AG09319 (cell line): ENCODE data around the gene NUFIP2.
"Not testable (repeated sequence)": the region's sequence is repeated elsewhere in the genome, so short reads cannot be mapped to it uniquely, and the experiment has no call there.

Source experiments
- DNase-seq: peaks from one replicate; pipeline ENCODE4 v3.0.0-alpha.2; 2010; ENCODE audit warnings: low read depth; ENCODE audit errors: extremely low read depth
- TF ChIP-seq, protein P1 (sequence below): IDR thresholded peaks from 2 replicates; pipeline ENCODE4 v1.5.1; 2011; ENCODE audit warnings: low read depth, mild to moderate bottlenecking, inconsistent platforms, low read length, moderate library complexity

Gene NUFIP2

DNA sequence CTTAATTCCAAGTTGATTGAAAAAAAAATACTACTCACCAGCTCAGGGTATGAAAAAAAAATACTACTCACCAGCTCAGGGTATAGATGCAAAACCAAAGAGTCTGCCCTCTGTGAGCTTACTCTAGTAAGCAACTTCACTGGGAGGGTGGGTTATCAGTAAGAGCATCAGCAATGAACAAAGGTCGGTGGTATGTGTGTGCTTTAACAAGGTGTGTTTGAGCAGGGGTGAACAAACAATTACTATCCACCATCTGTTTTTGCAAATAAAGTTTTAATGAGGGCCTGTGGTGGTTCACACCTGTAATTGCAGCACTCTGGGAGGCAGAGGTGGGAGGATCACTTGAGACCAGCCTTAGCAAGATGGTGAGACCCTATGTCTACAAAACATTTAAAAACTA, 20.0 kb downstream of the NUFIP2 start:
- TF ChIP-seq, protein P1, sequence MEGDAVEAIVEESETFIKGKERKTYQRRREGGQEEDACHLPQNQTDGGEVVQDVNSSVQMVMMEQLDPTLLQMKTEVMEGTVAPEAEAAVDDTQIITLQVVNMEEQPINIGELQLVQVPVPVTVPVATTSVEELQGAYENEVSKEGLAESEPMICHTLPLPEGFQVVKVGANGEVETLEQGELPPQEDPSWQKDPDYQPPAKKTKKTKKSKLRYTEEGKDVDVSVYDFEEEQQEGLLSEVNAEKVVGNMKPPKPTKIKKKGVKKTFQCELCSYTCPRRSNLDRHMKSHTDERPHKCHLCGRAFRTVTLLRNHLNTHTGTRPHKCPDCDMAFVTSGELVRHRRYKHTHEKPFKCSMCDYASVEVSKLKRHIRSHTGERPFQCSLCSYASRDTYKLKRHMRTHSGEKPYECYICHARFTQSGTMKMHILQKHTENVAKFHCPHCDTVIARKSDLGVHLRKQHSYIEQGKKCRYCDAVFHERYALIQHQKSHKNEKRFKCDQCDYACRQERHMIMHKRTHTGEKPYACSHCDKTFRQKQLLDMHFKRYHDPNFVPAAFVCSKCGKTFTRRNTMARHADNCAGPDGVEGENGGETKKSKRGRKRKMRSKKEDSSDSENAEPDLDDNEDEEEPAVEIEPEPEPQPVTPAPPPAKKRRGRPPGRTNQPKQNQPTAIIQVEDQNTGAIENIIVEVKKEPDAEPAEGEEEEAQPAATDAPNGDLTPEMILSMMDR: no peak
- DNase-seq: no peak

DNA sequence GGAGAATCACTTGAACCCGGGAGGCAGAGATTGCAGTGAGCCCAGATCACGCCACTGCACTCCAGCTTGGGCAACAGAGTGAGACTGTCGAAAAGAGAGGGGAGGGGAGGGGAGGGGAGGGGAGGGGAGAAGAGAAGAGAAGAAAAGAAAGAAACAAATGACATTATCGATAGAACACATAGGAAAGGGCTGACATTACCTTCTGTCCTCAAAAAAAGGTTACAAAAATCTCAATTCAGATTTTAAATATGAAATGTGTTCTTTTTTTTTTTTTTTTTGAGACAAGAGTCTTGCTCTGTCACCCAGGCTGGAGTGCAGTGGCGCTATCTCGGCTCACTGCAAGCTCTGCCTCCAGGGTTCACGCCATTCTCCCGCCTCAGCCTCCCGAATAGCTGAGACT, 22.0 kb downstream of the NUFIP2 start:
- DNase-seq: not testable (repeated sequence)

DNA sequence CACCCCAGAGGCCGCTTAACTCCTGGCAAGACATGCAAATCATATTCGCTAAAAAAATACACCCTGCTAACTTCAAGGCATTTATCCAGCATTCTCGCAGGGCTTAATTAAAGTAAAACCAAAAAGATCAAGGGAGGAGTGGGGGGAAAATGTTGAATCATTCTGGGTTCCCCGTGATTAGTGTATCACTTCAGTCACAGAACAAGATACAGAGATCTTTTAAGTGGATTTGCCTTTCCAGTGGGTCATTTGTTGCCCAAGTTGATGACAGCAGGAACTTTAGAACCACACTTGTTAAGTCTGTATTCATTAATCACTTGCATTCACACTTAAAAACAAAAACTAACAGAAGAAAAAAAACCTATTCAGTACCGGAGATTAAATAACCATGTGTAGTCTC, 30.0 kb downstream of the NUFIP2 start:
- no peak for DNase-seq
- TF ChIP-seq, protein P1: no peak

DNA sequence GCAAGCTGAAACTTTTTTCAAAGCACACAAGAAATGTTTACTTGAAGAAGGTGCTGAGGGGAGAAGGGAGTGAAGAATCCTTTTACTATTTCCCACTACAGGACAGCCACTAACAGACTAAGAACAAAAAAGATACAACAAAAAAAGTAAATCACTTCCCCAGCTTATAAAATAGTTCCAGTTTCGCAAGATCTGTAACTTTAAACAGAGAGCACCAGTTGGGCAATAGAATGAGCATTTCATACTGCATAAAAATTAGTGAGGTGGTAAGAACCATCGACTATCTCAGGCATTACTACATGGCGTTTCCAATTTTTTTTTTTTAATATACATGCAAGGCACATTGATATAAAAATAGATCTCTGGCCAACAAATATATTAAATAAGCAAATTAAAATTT, 36.2 kb downstream of the NUFIP2 start:
- DNase-seq: no peak
- TF ChIP-seq, protein P1: no peak

DNA sequence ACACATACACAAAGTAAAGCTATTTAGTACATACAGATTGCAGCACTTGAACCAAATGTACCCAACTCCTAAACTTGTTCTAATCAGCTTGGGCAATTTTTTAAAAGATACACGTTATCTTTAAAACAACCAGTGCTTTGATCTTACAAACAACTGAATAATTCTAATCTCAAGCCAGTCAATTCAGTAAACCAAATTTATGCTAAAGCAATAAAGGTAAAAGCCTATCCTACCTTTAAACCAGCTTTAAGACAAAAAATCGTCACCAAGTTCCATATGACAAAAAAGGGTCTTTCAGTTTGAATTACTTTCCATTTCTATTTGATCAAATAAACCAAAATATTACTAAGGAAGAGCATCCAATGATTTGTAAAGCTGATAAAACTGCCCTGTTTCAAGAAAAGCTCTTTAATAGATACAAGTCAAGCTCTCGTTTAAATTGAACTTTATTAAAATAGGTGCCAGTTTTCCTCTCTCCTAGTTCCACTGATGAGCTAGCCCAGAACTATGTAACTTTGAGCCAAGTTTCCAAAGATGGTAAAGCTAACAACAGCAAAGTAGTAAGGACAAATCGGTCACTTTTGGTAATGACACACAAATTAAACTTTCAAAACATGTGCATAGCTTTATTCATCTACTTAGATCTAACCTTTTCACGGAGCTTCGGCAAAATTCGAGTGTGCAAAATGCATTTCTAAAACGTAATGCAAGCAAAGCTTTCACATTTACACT, 37.0 kb downstream of the NUFIP2 start:
- TF ChIP-seq, protein P1: no peak
- no peak for DNase-seq

DNA sequence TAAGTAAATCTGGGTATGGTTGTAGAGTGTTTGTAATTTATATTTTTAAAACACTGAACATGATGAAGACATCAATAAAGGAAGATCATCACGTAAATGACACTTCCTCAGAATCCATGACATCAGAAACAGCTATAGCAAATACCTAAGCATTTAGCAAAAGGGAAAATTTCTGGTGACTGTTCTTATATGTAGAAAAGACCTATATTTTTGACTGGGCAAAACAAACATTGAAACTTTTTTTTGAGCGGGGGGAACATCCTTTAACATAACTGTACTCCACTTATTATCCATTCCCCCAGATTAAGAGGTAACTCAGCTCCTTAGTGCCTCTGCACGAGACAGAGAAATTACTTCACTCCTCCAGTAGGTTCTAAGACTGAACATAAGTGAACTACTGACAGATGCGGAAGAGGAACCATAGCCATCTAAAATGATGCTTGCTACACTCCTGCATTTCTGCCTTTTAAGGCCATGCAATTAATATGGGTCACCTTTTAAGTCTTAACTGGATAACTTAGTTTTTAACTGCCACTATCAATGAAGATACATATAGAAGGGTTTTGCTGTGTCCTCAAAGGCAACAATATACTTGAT, 37.9 kb downstream of the NUFIP2 start:
- TF ChIP-seq, protein P1: no peak
- no peak for DNase-seq

DNA sequence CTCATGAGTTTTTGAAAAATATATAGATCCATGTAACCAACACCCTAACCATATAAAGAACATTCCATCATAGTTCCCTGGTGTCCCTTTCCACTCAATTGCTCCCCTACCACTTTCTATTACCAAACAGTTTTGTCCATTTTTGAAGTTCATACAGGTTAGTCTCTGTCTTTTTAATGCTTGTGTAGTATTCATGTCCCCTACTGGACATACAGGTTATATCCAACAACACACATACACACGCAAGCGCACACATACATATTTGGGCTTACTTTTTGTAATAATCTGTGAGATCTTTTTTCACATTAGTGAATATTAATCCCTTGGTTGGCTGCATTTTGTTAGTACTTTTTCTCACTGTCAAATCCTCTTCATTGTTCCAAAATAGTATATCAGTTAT, 40.9 kb downstream of the NUFIP2 start:
- TF ChIP-seq, protein P1: no peak
- no peak for DNase-seq
